ENCODE measurements around the gene PLEKHA5.

PLEKHA5 gene

DNA sequence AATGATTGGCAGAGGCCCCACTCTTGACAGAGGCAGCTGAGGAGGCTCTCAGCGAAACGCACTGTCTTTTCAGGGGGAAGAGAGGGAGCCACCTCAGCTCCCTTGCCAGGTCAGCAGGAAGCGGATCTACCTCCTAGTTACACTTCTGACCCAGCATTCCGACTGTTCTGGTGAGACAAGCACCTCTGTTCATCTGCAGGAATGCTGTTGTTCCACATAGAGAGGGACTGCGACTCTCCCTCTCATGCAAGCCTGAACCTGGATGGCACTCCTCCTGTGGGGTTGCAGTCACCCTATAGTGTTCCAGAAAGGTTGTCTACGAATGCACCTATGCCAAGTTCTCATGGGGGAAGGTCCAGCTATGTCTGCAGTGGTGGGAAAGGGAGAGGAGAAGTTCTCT, 272.7 kb downstream of the PLEKHA5 start:
- no peak for DNase-seq (ENCODE audit: low read depth)
- TF ChIP-seq, protein P1, sequence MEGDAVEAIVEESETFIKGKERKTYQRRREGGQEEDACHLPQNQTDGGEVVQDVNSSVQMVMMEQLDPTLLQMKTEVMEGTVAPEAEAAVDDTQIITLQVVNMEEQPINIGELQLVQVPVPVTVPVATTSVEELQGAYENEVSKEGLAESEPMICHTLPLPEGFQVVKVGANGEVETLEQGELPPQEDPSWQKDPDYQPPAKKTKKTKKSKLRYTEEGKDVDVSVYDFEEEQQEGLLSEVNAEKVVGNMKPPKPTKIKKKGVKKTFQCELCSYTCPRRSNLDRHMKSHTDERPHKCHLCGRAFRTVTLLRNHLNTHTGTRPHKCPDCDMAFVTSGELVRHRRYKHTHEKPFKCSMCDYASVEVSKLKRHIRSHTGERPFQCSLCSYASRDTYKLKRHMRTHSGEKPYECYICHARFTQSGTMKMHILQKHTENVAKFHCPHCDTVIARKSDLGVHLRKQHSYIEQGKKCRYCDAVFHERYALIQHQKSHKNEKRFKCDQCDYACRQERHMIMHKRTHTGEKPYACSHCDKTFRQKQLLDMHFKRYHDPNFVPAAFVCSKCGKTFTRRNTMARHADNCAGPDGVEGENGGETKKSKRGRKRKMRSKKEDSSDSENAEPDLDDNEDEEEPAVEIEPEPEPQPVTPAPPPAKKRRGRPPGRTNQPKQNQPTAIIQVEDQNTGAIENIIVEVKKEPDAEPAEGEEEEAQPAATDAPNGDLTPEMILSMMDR (IDR thresholded peaks at IDR 0.05; ENCODE audit: low read length, missing control alignments): no peak
- no peak overlapping the region for H3K4me3 ChIP-seq (replicated peaks; ENCODE audit: low read depth, low read length)

DNA sequence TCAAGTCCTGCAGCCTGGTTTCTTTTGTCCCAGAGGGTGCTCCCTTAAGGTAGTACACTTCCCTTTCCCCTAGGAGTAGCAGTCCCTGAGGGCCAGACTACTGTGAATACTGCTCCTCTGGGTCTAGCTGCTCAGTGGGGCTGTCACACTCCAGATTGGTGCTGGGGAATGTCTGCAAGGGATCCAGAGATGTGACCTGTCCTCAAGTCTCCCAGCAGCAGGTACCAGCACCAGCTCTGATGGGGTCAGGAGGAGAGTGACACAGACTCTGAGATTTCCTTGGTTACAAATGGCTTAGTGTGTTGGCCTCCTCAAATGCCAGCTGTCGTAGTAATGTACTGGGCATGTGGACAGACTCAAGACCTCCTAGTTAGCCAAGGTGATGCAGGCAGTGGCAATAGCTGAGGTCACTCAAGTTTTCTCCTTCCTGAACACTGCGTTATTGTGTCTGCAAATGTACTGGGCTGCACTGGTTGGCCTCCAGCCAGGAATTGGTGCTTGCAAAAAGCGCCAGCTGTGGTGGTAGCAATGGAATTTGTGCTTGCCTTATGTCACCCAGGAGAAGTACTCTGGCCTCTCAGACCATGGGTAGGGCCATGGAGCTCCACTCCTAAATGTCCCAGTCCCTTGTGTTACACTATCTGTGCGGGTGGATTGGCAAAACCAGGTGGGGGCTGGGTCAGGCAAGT, 273.4 kb downstream of the PLEKHA5 start:
- H3K4me3 ChIP-seq (replicated peaks; ENCODE audit: low read depth, low read length): no peak overlapping the region
- TF ChIP-seq, protein P1 (IDR thresholded peaks at IDR 0.05; ENCODE audit: low read length, missing control alignments): no peak
- DNase-seq (ENCODE audit: low read depth): peak; percentile 73

DNA sequence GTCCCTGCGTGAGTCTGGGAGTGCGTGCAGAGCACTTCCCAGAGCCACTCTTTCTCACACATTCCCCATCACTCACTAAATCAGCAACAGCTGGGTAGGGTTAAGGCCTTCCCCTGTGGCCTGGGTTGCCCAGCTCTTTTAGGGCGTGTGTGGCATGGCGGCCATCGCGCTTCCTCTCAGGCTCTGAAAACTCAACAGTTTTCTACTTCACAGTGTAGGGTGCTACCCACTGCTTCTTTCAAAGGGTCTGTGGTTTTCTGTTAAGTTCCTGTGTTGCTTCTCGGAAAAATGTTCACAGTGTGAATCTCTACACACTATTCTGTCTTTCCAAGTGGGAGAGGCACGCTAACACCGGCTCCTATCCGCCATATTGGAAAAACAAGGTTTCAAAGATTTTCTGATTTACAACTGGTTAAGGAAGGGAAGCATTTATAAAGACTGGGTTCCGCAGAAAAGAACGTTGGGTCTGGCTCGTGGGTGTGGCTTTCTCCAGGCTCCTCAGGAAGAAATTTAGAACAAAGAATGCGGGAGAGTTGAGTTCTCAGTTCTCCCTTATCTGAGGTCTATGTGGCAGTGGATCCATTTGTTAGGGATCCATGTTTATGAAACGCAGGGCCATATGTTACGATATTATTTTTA, 274.8 kb downstream of the PLEKHA5 start:
- H3K4me3 ChIP-seq (replicated peaks; ENCODE audit: low read depth, low read length): no peak overlapping the region
- TF ChIP-seq, protein P1 (IDR thresholded peaks at IDR 0.05; ENCODE audit: low read length, missing control alignments): no peak
- no peak for DNase-seq (ENCODE audit: low read depth)

DNA sequence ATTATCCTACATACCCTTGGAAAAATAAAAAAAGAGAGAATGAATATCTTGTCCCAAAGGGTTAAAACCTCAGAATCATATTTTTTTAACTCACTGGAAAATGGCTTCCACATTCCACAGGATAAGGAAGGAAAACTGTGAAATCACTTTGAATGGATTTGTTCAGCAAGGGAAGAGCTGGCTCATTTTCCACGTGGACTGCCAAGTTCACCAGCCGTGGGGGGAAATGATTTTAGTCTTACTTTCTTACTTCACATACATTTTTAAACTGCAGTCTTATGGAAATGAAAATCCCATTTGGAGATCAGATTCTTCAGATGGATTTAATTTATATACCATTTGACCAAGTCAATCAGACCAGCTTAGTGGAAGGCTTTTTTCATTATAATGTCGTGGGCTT, 279.8 kb downstream of the PLEKHA5 start:
- TF ChIP-seq, protein P1 (IDR thresholded peaks at IDR 0.05; ENCODE audit: low read length, missing control alignments): no peak
- DNase-seq (ENCODE audit: low read depth): peak; percentile 57

DNA sequence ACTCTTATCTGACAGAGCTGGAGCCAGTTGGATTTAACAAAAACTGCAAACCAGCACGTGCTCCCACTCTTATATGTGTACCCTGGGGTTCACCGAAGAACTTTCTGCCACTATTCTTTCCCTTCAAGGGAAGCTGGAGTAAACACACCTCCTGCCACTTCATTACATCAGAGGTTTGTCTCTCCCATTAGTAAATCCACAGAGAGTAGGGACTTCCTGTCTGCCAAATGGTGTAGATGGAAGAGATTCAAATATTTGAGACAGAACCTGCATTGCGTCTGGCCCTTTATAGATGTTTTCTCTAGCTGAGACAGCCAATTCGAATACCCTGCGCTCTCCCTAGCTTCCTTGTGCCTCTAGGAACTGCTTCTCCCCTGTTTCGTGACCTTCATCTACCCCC, 280.7 kb downstream of the PLEKHA5 start:
- H3K4me3 ChIP-seq (replicated peaks; ENCODE audit: low read depth, low read length): no peak overlapping the region
- DNase-seq (ENCODE audit: low read depth): no peak
- TF ChIP-seq, protein P1 (IDR thresholded peaks at IDR 0.05; ENCODE audit: low read length, missing control alignments): no peak

More for the DNA sequence above, 279.8 kb downstream of the PLEKHA5 start:
- H3K4me3 ChIP-seq (replicated peaks; ENCODE audit: low read depth, low read length): no peak overlapping the region

DNA sequence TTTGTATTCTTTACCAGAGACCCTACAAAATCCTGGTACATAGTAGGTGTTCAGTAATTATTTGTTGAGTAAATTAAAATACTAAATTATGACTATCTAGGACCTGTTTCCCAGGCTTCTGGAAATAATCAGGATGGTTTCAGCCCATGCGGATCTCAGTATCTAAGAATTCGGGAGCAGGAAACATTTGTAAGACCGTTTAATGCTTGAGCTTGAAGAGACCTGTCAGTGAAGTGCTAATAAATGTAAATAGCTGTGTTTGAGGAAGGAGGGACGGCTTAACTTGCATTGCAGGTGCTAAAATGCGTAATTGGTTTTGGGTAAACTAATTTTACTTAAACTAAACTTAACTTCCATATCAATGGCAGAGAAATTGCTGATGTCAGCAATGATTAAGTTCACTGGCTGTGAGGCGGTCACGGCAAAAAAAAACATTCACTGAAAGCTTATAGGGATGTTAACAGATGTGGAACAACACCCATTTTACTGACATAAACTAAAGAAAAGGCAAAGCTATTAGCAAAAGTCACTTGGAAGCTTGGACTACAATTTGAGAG, 281.2 kb downstream of the PLEKHA5 start:
- TF ChIP-seq, protein P1 (IDR thresholded peaks at IDR 0.05; ENCODE audit: low read length, missing control alignments): no peak
- no peak overlapping the region for H3K4me3 ChIP-seq (replicated peaks; ENCODE audit: low read depth, low read length)
- no peak for DNase-seq (ENCODE audit: low read depth)
